Endothelial cell (in vitro differentiated cells): Measurements from ENCODE around the gene ANKRD55. TPM values are rescaled to one million over a fixed set of nuclear protein-coding genes. Genes with fewer than 3 reads are reported as not detected.

Source experiments
- DNase-seq: peaks from one replicate; pipeline ENCODE4 v3.0.0; 2021; ENCODE audit warnings: low spot score
- H3K27ac Mint-ChIP-seq: one replicate; pipeline ENCODE4 v1.8.0; 2021; ENCODE audit warnings: mixed read lengths, inconsistent platforms; ENCODE audit not compliant: unreplicated experiment
- H3K27me3 Mint-ChIP-seq: one replicate; pipeline ENCODE4 v1.8.0; 2021; ENCODE audit warnings: mild to moderate bottlenecking, moderate library complexity, mixed read lengths, inconsistent platforms; ENCODE audit not compliant: unreplicated experiment
- H3K36me3 Mint-ChIP-seq: one replicate; pipeline ENCODE4 v1.8.0; 2021; ENCODE audit warnings: mild to moderate bottlenecking, low read depth, mixed read lengths, inconsistent platforms; ENCODE audit not compliant: unreplicated experiment
- H3K4me1 Mint-ChIP-seq: one replicate; pipeline ENCODE4 v1.8.0; 2021; ENCODE audit warnings: mild to moderate bottlenecking, mixed read lengths, inconsistent platforms; ENCODE audit not compliant: unreplicated experiment
- H3K4me3 Mint-ChIP-seq: one replicate; pipeline ENCODE4 v1.8.0; 2021; ENCODE audit warnings: mild to moderate bottlenecking, mixed read lengths, inconsistent platforms; ENCODE audit not compliant: unreplicated experiment
- H3K9me3 Mint-ChIP-seq: one replicate; pipeline ENCODE4 v1.8.0; 2021; ENCODE audit warnings: mixed read lengths, inconsistent platforms; ENCODE audit not compliant: unreplicated experiment
- total RNA-seq: library from RNA; stranded (reverse); fragmentation: NEBNext Ultra II Directional; extraction: Animal tissue kit (Norgen Biotek cat#: 25700); gene quantifications from one replicate; pipeline ENCODE4 v1.2.1, GENCODE V29; 2021; ENCODE audit not compliant: unreplicated experiment
- TF ChIP-seq, protein P1 (sequence below): fragments of 200-600 bp; sonication (generic); IDR thresholded peaks from one replicate; pipeline ENCODE4 v1.5.0; 2021; ENCODE audit warnings: antibody characterized with exemption; ENCODE audit not compliant: unreplicated experiment

Gene ANKRD55
- total RNA-seq, 1 donor from 2014 or later = not detected

DNA sequence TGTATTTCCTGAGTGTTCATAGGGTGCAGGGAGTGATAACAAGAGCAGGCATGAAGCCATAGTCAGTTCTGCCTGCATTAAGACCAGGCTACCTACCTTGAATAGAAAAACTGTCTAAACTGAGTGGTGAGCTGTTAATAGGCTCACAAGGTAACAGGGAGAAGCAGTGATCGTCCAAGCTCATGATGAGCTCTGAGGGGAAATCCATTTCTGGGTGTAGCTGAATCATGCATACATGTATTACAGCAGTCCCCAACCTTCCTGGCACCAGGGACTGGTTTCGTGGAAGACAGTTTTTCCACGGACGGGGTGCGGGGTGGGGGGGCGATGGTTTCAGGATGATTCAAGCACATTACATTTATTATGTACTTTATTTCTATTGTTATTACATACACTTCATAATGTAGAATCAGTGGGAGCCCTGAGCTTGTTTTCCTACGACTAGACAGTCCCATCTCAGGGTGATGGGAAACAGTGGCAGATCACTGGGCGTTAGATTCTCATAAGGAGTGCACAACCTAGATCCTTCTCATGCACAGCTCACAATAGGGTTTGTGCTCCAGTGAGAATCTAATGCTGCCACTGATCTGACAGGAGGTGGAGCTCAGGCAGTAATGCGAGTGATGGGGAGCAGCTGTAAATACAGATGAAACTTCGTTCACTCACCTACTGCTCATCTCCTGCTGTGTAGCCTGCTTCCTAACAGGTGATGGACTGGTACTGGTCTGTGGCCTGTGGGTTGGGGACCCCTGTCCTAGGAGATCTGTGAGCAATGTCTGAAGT, 138.4 kb downstream of the ANKRD55 start:
- TF ChIP-seq, protein P1, sequence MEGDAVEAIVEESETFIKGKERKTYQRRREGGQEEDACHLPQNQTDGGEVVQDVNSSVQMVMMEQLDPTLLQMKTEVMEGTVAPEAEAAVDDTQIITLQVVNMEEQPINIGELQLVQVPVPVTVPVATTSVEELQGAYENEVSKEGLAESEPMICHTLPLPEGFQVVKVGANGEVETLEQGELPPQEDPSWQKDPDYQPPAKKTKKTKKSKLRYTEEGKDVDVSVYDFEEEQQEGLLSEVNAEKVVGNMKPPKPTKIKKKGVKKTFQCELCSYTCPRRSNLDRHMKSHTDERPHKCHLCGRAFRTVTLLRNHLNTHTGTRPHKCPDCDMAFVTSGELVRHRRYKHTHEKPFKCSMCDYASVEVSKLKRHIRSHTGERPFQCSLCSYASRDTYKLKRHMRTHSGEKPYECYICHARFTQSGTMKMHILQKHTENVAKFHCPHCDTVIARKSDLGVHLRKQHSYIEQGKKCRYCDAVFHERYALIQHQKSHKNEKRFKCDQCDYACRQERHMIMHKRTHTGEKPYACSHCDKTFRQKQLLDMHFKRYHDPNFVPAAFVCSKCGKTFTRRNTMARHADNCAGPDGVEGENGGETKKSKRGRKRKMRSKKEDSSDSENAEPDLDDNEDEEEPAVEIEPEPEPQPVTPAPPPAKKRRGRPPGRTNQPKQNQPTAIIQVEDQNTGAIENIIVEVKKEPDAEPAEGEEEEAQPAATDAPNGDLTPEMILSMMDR = no peak
- Mint-ChIP-seq H3K4me3 (no peak overlapping the region), H3K4me1 (no peaks in the 10 kb centered on the region), H3K27ac (no peak overlapping the region), H3K27me3 (peaks cover 5% of the 10 kb centered on the region), H3K9me3 (no peaks in the 10 kb centered on the region), H3K36me3 (no peaks in the 10 kb centered on the region)
- DNase-seq = no peak

DNA sequence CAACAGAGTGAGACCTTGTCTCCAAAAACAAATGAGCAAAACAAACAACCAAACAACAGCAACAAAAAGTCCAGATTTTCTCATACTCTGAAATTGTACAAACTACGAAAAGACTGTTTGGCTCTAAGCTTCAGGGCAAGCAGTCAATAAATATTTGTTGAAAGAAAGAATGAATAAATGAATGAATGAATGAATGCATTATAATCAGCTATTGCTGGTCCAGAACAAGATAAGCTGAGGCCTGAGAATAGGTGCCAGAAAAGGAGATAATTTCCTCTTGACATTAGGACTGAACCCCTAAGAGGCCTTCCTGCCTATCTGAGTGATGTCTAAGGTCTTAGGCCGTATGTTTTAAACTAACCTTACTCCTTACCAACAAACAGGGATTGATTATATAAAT, 139.2 kb downstream of the ANKRD55 start:
- H3K4me3 Mint-ChIP-seq = no peak overlapping the region
- no peak for DNase-seq
- H3K27ac Mint-ChIP-seq = no peak overlapping the region
- H3K9me3 Mint-ChIP-seq = no peaks in the 10 kb centered on the region
- H3K27me3 Mint-ChIP-seq = peaks cover 5% of the 10 kb centered on the region
- TF ChIP-seq, protein P1 = no peak
- H3K36me3 Mint-ChIP-seq = no peaks in the 10 kb centered on the region
- H3K4me1 Mint-ChIP-seq = no peaks in the 10 kb centered on the region

DNA sequence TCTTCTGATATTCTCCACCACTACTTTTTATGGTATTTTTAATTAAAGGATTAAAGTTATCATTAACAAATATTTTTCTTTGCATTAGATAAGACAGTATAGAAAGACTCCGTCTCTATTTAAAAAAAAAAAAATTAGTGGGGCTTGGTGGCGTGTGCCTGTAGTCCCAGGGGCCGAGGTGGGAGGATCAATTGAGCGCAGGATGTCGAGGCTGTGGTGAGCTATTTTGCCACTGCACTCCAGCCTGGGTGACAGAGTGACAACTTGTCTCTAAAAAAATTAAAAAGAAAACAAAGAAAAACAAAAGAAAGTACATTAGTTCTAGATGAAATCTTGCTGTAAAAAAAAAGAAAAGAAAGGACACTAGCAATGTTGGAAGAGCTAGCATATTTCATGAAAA, 141.0 kb downstream of the ANKRD55 start:
- no peak overlapping the region for H3K27ac Mint-ChIP-seq
- peaks cover 5% of the 10 kb centered on the region for H3K27me3 Mint-ChIP-seq
- no peaks in the 10 kb centered on the region for H3K36me3 Mint-ChIP-seq
- no peaks in the 10 kb centered on the region for H3K9me3 Mint-ChIP-seq
- DNase-seq = no peak
- no peak overlapping the region for H3K4me3 Mint-ChIP-seq
- H3K4me1 Mint-ChIP-seq = no peaks in the 10 kb centered on the region
- TF ChIP-seq, protein P1 = no peak

DNA sequence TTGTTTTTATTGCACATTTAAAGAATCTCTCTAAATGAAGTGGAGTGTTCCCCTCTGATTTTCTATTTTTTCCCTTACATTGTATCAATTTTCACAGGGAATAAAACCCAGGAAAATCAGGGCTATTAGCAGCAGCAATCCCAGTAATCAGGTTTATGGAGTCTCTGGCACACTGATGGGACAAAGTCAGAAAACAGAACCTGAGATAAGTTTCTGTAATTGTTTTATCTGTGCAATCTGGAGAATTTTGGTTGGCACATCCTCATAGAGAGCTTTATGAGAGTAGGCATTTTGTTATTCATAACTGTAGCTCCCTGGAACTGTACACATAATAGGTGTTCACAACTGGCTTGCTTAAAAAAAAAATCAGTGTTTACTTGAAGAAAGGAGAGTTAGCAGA, 141.5 kb downstream of the ANKRD55 start:
- TF ChIP-seq, protein P1 = no peak
- Mint-ChIP-seq H3K4me1 (no peaks in the 10 kb centered on the region), H3K9me3 (no peaks in the 10 kb centered on the region), H3K36me3 (no peaks in the 10 kb centered on the region), H3K4me3 (no peak overlapping the region), H3K27ac (no peak overlapping the region), H3K27me3 (peaks cover 5% of the 10 kb centered on the region)
- DNase-seq = no peak

DNA sequence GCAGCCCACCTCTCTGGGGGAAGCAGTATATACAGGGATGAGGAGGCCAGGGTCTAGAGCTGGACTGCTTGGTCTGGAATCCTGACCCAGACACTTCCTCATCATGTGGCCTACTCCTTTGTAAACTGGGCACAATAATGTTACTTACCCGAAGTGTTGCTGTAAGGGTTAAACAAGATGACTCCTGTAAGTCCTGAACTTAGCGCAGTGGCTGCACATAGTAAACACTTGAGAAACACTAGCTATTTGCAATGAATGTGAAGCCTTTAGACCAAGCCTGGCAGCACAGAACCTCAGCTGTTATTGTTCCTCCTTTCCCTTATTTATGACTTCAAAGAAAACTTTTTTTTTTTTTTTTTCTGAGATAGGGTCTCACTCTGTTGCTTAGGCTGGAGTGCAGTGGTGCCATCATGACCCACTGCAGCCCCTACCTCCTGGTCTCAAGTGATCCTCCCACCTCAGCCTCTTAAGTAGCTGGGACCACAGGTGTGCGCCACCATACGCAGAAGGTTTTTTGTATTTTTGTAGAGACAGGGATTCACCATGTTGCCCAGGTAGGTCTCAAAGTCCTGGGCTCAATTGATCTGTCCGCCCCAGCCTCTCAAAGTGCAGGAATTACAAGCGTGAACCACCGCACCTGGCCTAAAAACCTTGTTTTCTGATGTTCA, 142.2 kb downstream of the ANKRD55 start:
- H3K36me3 Mint-ChIP-seq = no peaks in the 10 kb centered on the region
- no peak overlapping the region for H3K27ac Mint-ChIP-seq
- no peak overlapping the region for H3K4me3 Mint-ChIP-seq
- H3K27me3 Mint-ChIP-seq = peaks cover 3% of the 10 kb centered on the region
- H3K4me1 Mint-ChIP-seq = no peaks in the 10 kb centered on the region
- no peaks in the 10 kb centered on the region for H3K9me3 Mint-ChIP-seq
- TF ChIP-seq, protein P1 = no peak
- DNase-seq = no peak
